Body of pancreas (tissue), 4 donors: ENCODE measurements around the gene UBA3.

ENCODE experiments used
- POLR2A ChIP-seq, 3 donors: fragments of 450-650 bp; IDR thresholded peaks; one replicate each; pipeline ENCODE4 v1.6.1; 2016; ENCODE audit warnings: antibody characterized with exemption in 3 of 3, mild to moderate bottlenecking in 2 of 3
- TF ChIP-seq, protein P1 (sequence below), 7 experiments: fragments of 450-650 bp in 4 of 7; fragments of 200-600 bp in 3 of 7; sonication (generic) in 3 of 7; IDR thresholded peaks; one replicate each; pipeline ENCODE4 v1.5.1; 2016 to 2019; ENCODE audit warnings: antibody characterized with exemption in 7 of 7

DNA sequence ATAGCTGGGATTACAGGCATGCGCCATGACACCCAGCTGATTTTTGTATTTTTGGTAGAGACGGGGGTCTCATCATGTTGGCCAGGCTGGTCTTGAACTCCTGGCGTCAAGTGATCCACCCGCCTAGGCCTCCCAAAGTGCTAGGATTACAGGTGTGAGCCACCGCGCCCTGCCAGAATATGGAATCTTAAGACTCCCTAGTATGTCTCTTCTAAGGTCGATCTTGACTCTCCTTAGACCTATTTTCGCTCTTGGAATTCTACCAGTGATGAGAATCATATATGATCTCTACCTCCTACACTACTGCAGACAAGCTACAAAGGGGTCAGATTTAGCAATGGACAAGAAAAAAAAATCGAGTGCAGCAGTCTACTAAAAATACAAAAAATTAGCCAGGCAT is 47.4 kb downstream of the UBA3 start:
- TF ChIP-seq POLR2A (IDR thresholded peaks at IDR 0.05): no peak
- TF ChIP-seq, protein P1, sequence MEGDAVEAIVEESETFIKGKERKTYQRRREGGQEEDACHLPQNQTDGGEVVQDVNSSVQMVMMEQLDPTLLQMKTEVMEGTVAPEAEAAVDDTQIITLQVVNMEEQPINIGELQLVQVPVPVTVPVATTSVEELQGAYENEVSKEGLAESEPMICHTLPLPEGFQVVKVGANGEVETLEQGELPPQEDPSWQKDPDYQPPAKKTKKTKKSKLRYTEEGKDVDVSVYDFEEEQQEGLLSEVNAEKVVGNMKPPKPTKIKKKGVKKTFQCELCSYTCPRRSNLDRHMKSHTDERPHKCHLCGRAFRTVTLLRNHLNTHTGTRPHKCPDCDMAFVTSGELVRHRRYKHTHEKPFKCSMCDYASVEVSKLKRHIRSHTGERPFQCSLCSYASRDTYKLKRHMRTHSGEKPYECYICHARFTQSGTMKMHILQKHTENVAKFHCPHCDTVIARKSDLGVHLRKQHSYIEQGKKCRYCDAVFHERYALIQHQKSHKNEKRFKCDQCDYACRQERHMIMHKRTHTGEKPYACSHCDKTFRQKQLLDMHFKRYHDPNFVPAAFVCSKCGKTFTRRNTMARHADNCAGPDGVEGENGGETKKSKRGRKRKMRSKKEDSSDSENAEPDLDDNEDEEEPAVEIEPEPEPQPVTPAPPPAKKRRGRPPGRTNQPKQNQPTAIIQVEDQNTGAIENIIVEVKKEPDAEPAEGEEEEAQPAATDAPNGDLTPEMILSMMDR (IDR thresholded peaks at IDR 0.05): no peak
